Upper lobe of right lung (tissue), 1 donor: Measurements from ENCODE around the gene GALNT9. TPM values are rescaled to one million over a fixed set of nuclear protein-coding genes. Genes with fewer than 3 reads are reported as not detected.

Experiments used
- ATAC-seq: fragments of 200-7000 bp; cut with Tn5 transposase; one replicate; pipeline ENCODE4 v1.9.1; 2020; ENCODE audit warnings: mild to moderate bottlenecking, moderate library complexity
- DNase-seq: peaks from one replicate; pipeline ENCODE4 v3.0.0-alpha.2; 2020
- H3K27ac ChIP-seq: fragments of 200-600 bp; one replicate; pipeline ENCODE4 v1.8.0; 2022
- H3K27me3 ChIP-seq: fragments of 200-600 bp; one replicate; pipeline ENCODE4 v1.8.0; 2022; ENCODE audit warnings: mild to moderate bottlenecking
- H3K36me3 ChIP-seq: fragments of 200-600 bp; one replicate; pipeline ENCODE4 v1.8.0; 2022
- H3K4me1 ChIP-seq: fragments of 200-600 bp; one replicate; pipeline ENCODE4 v1.8.0; 2022
- H3K4me3 ChIP-seq: fragments of 200-600 bp; one replicate; pipeline ENCODE4 v1.8.0; 2022; ENCODE audit warnings: mild to moderate bottlenecking
- H3K9me3 ChIP-seq: fragments of 200-600 bp; one replicate; pipeline ENCODE4 v1.8.0; 2022
- intact Hi-C: fragments of 100-400 bp; cut with DNase I; formaldehyde crosslinking; loops from one replicate; pipeline ENCODE4 v1.11.0; 2022
- total RNA-seq: library from RNA; stranded (reverse); fragmentation: NEBNext Ultra II Directional; extraction: Animal tissue kit (Norgen Biotek cat#: 25700); gene quantifications from one replicate; pipeline ENCODE4 v1.2.1, GENCODE V29; 2021
- TF ChIP-seq, protein P1 (sequence below): fragments of 200-600 bp; IDR thresholded peaks from one replicate; pipeline ENCODE4 v1.8.0; 2022; ENCODE audit warnings: antibody characterized with exemption
- donor health status: DM: no; HTN: yes; CAD: no; lungs with severe emphysema.

Gene GALNT9
- total RNA-seq, 1 donor from 2014 or later = 1.6 TPM

GRCh38 chr12:132319991-132320570 is 9.3 kb downstream of the GALNT9 start:
- Histone ChIP-seq H3K36me3 (no peaks in the 10 kb centered on the region), H3K9me3 (no peaks in the 10 kb centered on the region), H3K27me3 (no peaks in the 10 kb centered on the region), H3K27ac (no peak overlapping the region), H3K4me1 (no peaks in the 10 kb centered on the region), H3K4me3 (no peak overlapping the region)
- no peak for ATAC-seq
- no peak for DNase-seq
- intact Hi-C loops = no loop called here
- TF ChIP-seq, protein P1, sequence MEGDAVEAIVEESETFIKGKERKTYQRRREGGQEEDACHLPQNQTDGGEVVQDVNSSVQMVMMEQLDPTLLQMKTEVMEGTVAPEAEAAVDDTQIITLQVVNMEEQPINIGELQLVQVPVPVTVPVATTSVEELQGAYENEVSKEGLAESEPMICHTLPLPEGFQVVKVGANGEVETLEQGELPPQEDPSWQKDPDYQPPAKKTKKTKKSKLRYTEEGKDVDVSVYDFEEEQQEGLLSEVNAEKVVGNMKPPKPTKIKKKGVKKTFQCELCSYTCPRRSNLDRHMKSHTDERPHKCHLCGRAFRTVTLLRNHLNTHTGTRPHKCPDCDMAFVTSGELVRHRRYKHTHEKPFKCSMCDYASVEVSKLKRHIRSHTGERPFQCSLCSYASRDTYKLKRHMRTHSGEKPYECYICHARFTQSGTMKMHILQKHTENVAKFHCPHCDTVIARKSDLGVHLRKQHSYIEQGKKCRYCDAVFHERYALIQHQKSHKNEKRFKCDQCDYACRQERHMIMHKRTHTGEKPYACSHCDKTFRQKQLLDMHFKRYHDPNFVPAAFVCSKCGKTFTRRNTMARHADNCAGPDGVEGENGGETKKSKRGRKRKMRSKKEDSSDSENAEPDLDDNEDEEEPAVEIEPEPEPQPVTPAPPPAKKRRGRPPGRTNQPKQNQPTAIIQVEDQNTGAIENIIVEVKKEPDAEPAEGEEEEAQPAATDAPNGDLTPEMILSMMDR = no peak

- Histone ChIP-seq H3K4me3 (no peak overlapping the region), H3K4me1 (no peaks in the 10 kb centered on the region), H3K9me3 (no peaks in the 10 kb centered on the region), H3K36me3 (no peaks in the 10 kb centered on the region), H3K27ac (no peak overlapping the region), H3K27me3 (no peaks in the 10 kb centered on the region)
- TF ChIP-seq, protein P1 = no peak
- intact Hi-C loops = no loop called here
- DNase-seq = no peak
- no peak for ATAC-seq
Measured at GRCh38 chr12:132319359-132319950, 9.9 kb downstream of the GALNT9 start.

DNA sequence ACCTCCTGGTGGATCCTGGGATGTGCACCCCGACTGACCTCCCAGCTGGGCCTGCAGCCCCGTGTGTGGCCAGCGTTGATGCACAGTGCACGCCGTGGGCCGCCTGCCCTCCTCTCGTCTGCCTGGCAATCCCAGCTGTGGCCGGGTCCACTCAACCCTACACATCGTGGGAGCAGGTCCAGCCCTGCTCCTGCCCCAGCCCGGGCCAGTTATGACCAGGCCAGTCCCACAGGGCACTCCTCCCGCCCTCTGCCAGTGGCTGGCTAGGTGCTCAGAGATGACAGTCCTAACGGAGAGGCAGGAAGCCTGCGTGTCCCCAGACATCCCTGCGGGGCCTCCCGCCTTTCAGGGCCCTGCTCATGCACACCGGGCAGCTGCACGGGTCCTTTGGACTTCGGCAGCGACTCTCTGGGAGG is 10.8 kb downstream of the GALNT9 start:
- no peaks in the 10 kb centered on the region for H3K27me3 ChIP-seq
- TF ChIP-seq, protein P1 = no peak
- DNase-seq (no peak), ATAC-seq (no peak)
- H3K36me3 ChIP-seq = no peaks in the 10 kb centered on the region
- H3K9me3 ChIP-seq = no peaks in the 10 kb centered on the region
- no peaks in the 10 kb centered on the region for H3K4me1 ChIP-seq
- no peak overlapping the region for H3K27ac ChIP-seq
- intact Hi-C loops = no loop called here
- no peak overlapping the region for H3K4me3 ChIP-seq

DNA sequence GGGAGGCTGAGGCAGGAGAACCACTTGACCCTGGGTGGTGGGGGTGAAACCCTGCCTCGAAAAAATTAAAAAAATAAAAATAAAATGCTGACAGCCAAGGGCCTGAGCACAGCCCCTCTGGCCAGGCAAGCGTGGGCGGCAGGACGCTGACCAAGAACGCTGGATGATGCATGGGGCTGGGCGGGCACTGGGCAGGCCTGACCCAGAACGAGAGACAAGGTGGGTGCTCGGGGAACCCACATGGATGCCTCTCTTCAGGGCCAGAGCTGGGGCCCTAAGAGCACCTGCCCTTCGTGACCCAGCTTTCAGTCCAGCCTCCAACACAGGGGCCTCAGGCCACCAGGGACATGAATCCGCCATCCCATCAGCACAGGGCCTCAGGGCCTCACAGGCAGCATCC is 11.3 kb downstream of the GALNT9 start:
- Histone ChIP-seq H3K9me3 (no peaks in the 10 kb centered on the region), H3K4me1 (no peaks in the 10 kb centered on the region), H3K36me3 (no peaks in the 10 kb centered on the region), H3K27me3 (no peaks in the 10 kb centered on the region), H3K27ac (no peak overlapping the region), H3K4me3 (no peak overlapping the region)
- intact Hi-C loops = no loop called here
- ATAC-seq = no peak
- TF ChIP-seq, protein P1 = no peak
- DNase-seq = no peak

DNA sequence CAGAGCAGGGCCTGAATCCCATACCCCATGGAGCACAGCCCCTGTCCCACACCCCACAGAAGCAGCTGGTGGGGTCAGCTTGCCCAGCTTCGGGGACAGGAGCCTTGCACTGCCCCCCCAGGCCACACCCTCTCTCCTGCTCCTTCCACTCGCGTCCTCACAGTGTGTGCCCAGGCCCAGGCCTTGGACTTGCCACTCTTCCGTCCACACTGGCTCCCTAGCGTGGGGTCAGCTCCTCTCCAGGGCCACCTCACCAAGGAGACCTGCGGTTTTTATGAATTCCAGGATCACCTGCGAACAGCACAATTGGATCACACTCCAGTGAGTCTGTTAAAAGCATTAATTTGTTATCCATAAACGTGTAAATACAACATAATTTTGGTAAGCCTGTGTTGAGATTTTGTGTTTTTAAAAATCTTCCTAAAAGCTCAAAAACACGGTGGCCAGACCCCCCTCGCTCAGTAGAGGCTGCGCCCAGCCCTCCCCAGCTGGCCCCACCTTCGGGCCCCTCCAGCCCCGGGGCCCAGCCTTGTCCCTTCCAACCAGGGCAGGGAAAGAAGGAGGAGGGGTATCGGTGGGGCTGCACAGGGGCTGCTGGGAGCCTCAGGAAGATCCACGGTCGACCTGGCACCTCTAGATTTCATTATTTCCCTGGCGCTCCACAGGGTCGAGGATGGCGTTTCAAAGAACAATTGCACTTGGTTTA is 12.0 kb downstream of the GALNT9 start:
- TF ChIP-seq, protein P1 = no peak
- Histone ChIP-seq H3K27me3 (no peaks in the 10 kb centered on the region), H3K9me3 (no peaks in the 10 kb centered on the region), H3K4me1 (no peaks in the 10 kb centered on the region), H3K27ac (no peak overlapping the region), H3K36me3 (no peaks in the 10 kb centered on the region), H3K4me3 (no peak overlapping the region)
- ATAC-seq (no peak), DNase-seq (no peak)
- intact Hi-C loops = no loop called here
